Activated effector memory CD4-positive, alpha-beta T cell treated with anti-CD3 and anti-CD28 coated beads, Interleukin-2, amount 50 U/mL, for 16 hours (primary cell): ENCODE results near the gene NEK6.

Experiments
- DNase-seq: peaks from one replicate; pipeline ENCODE4 v3.0.0-alpha.2; 2020

NEK6 gene

GRCh38 chr9:124298646-124299235, 41.0 kb downstream of the NEK6 start:
- DNase-seq, result no peak

- DNase-seq, result no peak
Observed at GRCh38 chr9:124299515-124300090, 41.9 kb downstream of the NEK6 start.

- no peak for DNase-seq
Observed at GRCh38 chr9:124300312-124300711, 42.6 kb downstream of the NEK6 start.

DNA sequence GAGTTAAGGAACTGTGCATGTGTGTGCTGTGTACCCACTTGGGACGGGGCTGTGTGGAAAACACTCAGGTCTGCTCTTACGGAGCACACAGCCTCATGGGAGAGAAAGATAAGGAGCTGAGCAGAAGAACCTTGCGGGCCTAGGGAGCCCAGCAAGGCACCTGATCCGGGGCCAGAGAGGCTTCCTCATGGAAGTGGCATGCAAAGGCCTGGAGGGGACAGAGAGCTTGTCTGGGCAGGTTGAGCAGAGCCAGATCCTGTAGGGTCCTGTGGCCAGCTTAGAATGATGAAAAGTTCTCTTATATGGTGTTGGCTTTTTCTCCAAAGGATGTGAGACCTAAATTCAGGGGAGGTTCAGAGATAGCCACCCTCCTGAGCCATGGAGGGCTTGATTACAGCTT, 45.2 kb downstream of the NEK6 start:
- DNase-seq, result no peak

DNA sequence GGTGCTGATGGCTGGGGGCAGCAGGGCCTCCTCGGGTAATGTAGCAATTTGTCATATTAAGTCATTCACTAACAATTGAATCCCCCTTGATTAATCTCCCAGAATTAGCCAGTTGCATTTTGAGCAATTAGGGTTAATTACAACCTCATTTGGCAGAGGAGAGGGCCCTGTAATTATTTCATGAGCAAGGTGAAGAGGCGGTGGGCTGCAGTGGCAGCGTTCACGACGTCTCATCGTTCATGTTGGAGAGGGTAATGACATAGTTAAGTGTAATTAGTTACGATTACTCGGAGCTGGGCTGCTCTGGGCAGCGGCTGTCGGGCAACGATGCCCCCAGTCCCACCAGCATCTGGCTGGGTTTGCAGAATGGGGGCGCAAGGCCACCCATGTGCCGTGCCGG, 46.0 kb downstream of the NEK6 start:
- DNase-seq, result no peak

- no peak for DNase-seq
Observed at GRCh38 chr9:124304285-124304684, 46.5 kb downstream of the NEK6 start.

DNA sequence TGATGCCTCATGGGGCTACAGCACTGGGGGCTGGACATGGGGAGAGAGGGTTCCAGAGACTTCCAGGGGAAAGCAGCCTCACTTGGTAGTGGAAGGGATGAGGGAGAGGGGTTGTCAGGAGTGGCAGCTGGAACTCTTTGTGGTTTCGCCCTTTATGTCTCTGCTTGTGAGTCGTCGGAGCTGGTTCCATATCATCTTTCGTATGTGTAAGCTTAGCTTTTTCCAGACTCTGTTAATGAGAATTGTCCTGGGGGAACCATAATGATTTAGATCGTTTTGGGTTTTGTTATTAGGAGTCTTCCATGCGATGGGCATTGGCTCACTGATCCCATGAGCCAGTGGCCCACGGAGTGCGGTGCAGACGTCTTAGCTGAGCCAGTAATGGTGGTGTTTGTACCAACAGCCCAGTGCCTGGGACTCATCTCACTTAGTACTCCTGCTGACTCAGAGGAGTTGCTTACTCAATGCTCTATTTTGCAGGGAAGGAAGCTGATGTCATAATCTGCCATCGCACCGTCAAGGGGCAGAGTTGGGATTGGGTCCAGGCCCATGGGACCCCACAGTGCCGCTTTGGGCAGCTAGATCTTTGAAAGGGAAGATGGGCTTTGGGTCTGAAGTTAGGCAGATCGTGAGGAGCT, 48.5 kb downstream of the NEK6 start:
- no peak for DNase-seq

DNA sequence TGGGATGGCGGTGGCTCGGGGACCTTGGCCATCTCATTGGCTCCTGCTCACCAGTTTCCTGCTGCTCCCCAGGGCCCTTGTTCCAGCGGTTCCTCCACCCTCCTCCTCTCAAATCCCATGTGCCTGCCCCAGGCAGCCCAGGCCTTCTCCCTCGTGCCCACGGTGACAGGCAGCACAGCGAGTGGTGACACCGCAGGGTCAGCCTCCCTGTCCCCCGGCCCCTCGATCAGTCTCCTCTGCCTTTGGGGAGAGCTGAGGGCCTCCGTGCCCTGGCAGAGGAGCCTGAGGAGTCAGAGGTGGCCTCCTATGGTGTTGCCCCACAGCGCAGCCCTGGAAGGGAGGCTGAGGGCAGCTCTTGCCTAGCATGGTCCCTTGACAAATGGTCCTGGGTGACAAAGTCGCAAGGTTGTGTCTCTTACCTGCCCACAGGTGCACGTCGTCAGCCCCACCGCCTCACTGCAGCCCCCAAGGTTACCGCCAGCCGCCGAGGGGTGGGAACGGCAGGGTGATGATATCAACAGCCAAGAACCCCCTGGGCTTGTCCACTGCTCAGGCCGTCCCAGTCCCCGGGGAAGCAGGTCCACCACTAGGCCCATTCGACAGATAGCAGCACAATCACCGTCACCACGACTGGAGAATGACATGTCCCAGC, 49.8 kb downstream of the NEK6 start:
- DNase-seq, result no peak

DNA sequence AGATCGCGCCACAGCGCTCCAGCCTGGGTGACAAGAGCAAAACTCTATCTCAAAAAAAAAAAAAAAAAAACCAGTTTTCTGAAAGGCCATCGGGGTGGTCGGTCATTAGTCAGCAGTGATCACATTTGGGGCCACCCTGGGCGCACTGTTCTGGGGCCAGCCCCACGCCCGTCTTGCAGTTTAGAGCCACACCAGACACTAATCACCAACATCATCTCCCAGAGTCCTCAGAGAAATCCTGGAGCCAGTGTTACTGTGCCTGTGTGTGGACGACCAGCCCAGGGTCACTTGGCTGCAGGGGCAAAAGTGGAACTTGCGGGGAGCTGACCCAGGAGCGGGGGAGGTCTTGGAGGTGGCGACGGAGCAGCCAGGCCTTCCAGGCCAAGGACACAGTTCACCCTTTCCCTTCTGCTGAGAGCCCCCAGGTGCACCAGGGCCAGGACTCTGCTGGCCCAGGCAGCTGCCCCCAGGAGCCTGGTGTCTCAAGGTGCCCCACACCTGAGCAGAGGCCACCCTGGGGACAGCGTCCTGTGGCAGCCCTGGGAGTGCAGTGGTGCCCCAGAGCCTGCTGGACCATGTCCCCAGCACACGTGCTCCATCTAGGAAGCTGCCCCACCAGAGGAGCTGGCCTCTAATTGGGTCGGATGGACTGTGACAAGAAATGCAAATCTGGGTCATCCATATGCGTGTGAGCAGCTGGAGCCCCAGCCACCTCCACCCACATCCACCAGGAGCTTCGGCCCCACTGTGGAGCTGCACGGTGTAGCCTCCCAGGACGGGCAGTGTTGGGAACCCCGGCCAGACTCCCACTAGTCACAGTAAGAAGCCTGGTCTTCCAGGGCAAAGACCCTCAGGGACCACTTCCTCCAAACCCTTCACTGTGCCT, 51.1 kb downstream of the NEK6 start:
- DNase-seq, result no peak

GRCh38 chr9:124309667-124310084, 51.9 kb downstream of the NEK6 start:
- no peak for DNase-seq

GRCh38 chr9:124311283-124311682, 53.5 kb downstream of the NEK6 start:
- DNase-seq, result no peak

- no peak for DNase-seq
Observed at GRCh38 chr9:124312290-124313265, 54.8 kb downstream of the NEK6 start.

GRCh38 chr9:124313940-124314339, 56.2 kb downstream of the NEK6 start:
- no peak for DNase-seq

DNA sequence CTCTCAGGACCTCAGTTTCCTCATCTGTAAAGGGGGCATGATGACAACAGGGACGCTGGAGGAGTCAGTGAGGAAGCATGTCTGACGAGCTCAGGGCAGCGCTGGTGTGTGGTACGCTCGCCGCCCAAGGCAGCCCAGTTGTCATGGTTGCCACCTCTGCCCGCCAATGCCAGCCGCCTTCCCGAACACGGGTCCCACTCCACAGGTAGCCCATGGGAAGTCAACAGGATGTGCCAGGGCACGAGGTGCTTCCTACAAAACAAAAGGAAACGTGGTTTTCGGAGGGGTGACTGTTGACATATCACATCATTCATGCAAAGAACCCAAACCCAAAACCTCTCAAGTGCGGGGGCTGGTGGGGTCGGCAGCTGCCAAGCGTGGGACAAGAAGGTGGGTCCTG, 58.1 kb downstream of the NEK6 start:
- DNase-seq, result no peak

DNA sequence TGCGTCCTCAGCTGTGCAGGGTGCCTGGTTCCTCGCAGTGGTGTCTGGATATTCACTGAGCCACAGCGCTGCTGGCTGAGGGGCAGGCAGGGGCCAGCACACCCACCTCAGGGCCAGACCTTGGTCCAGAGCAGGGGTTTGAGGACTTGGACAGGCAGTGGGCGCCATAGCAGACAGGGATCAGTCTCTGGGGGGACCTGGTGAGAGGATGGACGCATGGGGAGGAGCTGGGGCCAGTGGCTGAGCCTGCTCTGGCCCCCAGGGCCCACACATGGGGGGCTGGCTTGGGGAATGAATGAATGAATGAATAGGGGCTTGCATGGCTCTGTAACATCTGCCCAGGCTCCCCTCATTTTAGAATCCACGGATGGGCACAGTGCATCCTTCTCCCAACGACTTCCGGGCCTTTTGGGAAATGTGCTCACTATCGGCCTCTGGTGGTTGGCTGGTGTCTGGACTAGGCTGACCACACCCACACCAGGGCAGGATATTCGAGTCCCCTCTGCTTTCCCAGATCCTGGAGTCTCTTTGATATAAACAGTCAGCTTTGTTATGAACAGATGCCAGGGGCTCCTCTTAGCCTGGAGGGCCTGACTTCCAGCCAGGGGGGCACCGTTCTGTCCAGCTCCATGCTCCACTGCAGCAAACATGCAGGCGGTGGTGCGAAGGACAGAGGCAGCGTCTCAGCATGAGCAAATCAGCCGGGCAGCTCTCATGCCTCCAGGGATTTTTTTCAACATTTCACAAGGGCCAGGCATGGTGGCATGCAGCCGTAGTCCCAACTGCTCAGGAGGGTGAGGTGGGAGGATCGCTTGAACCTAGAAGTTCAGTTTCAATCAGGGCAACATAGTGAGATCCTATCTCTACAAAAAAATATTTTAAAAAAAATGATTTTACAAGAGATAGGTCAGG, 62.6 kb downstream of the NEK6 start:
- DNase-seq, result peak; percentile 77

GRCh38 chr9:124321416-124321815, 63.7 kb downstream of the NEK6 start:
- DNase-seq, result no peak

DNA sequence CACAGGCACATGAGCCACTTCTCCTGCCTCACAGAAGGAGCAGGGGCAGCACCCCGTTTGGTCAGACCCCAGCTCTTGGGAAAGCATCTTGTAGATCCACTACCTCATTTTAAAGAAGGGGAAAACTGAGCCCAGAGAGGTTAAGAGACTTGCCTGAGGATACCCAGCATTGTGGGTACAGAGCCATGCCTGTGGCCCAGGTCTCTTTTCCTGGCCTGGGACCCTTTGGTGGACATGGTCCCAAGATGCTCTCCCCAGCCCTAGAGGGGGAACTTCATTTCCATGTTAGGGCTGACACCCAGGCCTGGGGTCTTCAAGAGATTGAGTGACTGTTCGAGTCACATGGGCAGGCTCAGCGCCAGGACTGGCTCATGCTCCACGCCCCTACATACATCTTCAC, 64.2 kb downstream of the NEK6 start:
- DNase-seq, result no peak

DNA sequence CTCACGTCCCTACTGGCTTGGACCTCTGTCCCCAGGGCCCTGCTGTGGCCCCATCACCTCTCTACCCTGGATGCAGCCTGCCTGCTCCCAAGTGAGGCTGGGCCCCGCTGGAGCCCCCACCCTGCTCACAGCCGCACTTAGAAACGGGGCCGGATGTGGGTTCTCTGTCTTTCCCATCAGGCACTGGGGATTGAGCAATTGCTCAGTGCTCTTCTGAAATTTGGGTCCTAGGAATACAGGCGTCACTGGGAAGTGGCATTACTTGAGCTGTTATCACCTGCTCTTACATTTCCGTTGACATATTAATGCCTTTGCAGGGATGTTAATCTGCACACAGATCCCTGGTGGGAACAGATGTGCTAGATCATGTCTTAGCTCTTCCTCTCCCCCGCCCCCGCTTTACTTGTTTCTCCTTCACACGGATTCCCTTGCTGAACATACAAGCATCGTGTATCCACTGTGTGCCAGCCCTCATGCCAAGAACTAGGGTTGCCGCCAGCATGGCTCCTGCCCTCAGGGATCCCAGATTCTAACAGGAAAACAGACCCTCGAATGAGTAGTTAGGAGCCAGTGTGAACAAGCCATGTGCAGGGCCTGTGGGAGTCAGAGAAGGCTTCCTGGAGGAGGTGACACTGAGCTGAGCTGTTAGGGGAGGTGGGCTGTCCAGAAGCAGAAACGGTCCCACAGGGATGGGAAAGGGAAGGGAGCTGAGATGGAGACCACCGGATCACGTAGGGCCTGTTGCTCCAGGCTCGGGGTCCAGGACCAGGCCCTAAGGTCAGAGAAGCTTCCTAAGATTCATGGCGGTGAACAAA, 65.1 kb downstream of the NEK6 start:
- no peak for DNase-seq

- DNase-seq, result no peak
Observed at GRCh38 chr9:124323904-124324303, 66.2 kb downstream of the NEK6 start.

GRCh38 chr9:124325816-124326215, 68.1 kb downstream of the NEK6 start:
- no peak for DNase-seq
